Left forelimb (tissue), 1 donor: Measurements from ENCODE around the gene SYT2.
"Not testable (repeated sequence)": the region's sequence is repeated elsewhere in the genome, so short reads cannot be mapped to it uniquely, and the experiment has no call there.

ENCODE experiments used
- DNase-seq: peaks from one replicate; pipeline ENCODE4 v3.0.0-alpha.2; 2018; ENCODE audit warnings: low spot score

Gene SYT2

GRCh38 chr1:202710070-202711045 is at the start of gene SYT2:
SYT2 (minus strand) TSS chr1:202710454; CDS start chr1:202605772, 104,682 bp downstream.
- peak; percentile 67 for DNase-seq

GRCh38 chr1:202756391-202756790 is 46.1 kb upstream of the SYT2 start:
- DNase-seq: no peak

- no peak for DNase-seq
Measured at GRCh38 chr1:202754293-202754692, 44.0 kb upstream of the SYT2 start.

GRCh38 chr1:202752774-202753173 is 42.5 kb upstream of the SYT2 start:
- DNase-seq: no peak

GRCh38 chr1:202750761-202751160 is 40.5 kb upstream of the SYT2 start:
- no peak for DNase-seq

- DNase-seq: no peak
Measured at GRCh38 chr1:202750024-202750423, 39.8 kb upstream of the SYT2 start.

GRCh38 chr1:202745323-202745888 is 35.2 kb upstream of the SYT2 start:
- DNase-seq: no peak

GRCh38 chr1:202744770-202745169 is 34.5 kb upstream of the SYT2 start:
- not testable (repeated sequence) for DNase-seq

- DNase-seq: no peak
Measured at GRCh38 chr1:202742496-202742895, 32.2 kb upstream of the SYT2 start.

GRCh38 chr1:202733251-202733650 is 23.0 kb upstream of the SYT2 start:
- no peak for DNase-seq

GRCh38 chr1:202728951-202729350 is 18.7 kb upstream of the SYT2 start:
- DNase-seq: no peak

- DNase-seq: no peak
Measured at GRCh38 chr1:202725526-202725925, 15.3 kb upstream of the SYT2 start.

- no peak for DNase-seq
Measured at GRCh38 chr1:202723708-202724107, 13.5 kb upstream of the SYT2 start.

GRCh38 chr1:202723046-202723445 is 12.8 kb upstream of the SYT2 start:
- DNase-seq: not testable (repeated sequence)

GRCh38 chr1:202716654-202717053 is 6.4 kb upstream of the SYT2 start:
- no peak for DNase-seq

GRCh38 chr1:202714202-202714601 is 3.9 kb upstream of the SYT2 start:
- DNase-seq: peak; percentile 8

GRCh38 chr1:202713110-202713509 is 2.9 kb upstream of the SYT2 start:
- DNase-seq: peak; percentile 18

GRCh38 chr1:202711949-202712635 is 1.8 kb upstream of the SYT2 start:
- peak; percentile 54 for DNase-seq

- DNase-seq: no peak
Measured at GRCh38 chr1:202709276-202710041, 795 bp downstream of the SYT2 start.

GRCh38 chr1:202708456-202709275 is 1.6 kb downstream of the SYT2 start:
- DNase-seq: no peak

GRCh38 chr1:202706851-202707250 is 3.4 kb downstream of the SYT2 start:
- DNase-seq: no peak
